NCI-H524 (cell line): Measurements from ENCODE around the gene SPCS1.
A peak's percentile ranks its signal among the peaks of the same experiment; 100 is the strongest.
"Not testable (repeated sequence)": the region's sequence is repeated elsewhere in the genome, so short reads cannot be mapped to it uniquely, and the experiment has no call there.

Source experiments
- DNase-seq, 2 experiments: peaks; one replicate each; lab custom pipeline; 2025; lab: John Stamatoyannopoulos, UW

SPCS1 gene

GRCh38 chr3:52705688-52706686, at the start of gene SPCS1, which contains the start of gene GLT8D1:
Gene SPCS1, plus strand, starts transcription at chr3:52706106. Its CDS starts 141 bp downstream, at chr3:52706247.
Gene GLT8D1, minus strand, starts transcription at chr3:52705791. Its CDS starts 5,331 bp downstream, at chr3:52700460.
- peak; percentile 56 to 78 for DNase-seq

GRCh38 chr3:52660046-52660445, 45.9 kb upstream of the SPCS1 start:
- no peak for DNase-seq

GRCh38 chr3:52663098-52663497, 42.8 kb upstream of the SPCS1 start:
- DNase-seq = no peak

GRCh38 chr3:52670621-52671521, 35.0 kb upstream of the SPCS1 start:
- no peak for DNase-seq

GRCh38 chr3:52671676-52672075, 34.2 kb upstream of the SPCS1 start:
- DNase-seq = no peak

GRCh38 chr3:52676201-52676600, 29.7 kb upstream of the SPCS1 start:
- not testable (repeated sequence) for DNase-seq

- DNase-seq = no peak
These were observed 27.4 kb upstream of the SPCS1 start for GRCh38 chr3:52678265-52679198.

GRCh38 chr3:52679199-52679538, 26.7 kb upstream of the SPCS1 start:
- DNase-seq = no peak

GRCh38 chr3:52679811-52680210, 26.1 kb upstream of the SPCS1 start:
- no peak for DNase-seq

GRCh38 chr3:52681596-52681995, 24.3 kb upstream of the SPCS1 start:
- no peak for DNase-seq

GRCh38 chr3:52682016-52682415, 23.9 kb upstream of the SPCS1 start:
- peak in 1 of 2 experiments; percentile 19 for DNase-seq

- no peak for DNase-seq
These were observed 22.3 kb upstream of the SPCS1 start for GRCh38 chr3:52683611-52684010.

- DNase-seq = no peak
These were observed 21.7 kb upstream of the SPCS1 start for GRCh38 chr3:52684184-52684583.

GRCh38 chr3:52685285-52685708, 20.6 kb upstream of the SPCS1 start:
- DNase-seq = peak; percentile 79 to 80

GRCh38 chr3:52685709-52686691, 19.9 kb upstream of the SPCS1 start, which contains the start of the genes GNL3 and PBRM1:
Gene GNL3, plus strand, starts transcription at chr3:52686032. Its CDS starts 61 bp downstream, at chr3:52686093.
Gene PBRM1, minus strand, starts transcription at chr3:52685913.
- peak; percentile 80 to 94 for DNase-seq

GRCh38 chr3:52688266-52688665, 17.6 kb upstream of the SPCS1 start:
- no peak for DNase-seq

GRCh38 chr3:52689151-52689550, 16.8 kb upstream of the SPCS1 start:
- no peak for DNase-seq

- DNase-seq = no peak
These were observed 15.3 kb upstream of the SPCS1 start for GRCh38 chr3:52690560-52690959.

GRCh38 chr3:52693071-52693470, 12.8 kb upstream of the SPCS1 start:
- DNase-seq = no peak
